Ovary (tissue), 10 donors: Measurements from ENCODE around the gene ETS1. TPM values are rescaled to one million over a fixed set of nuclear protein-coding genes. Genes with fewer than 3 reads are reported as not detected.

Source experiments
- DNase-seq, 5 donors: peaks; one replicate each; pipeline ENCODE4 v3.0.0-alpha.2; 2019 to 2020
- H3K27ac ChIP-seq, 2 donors: fragments of 200-600 bp; one replicate each; pipeline versions ENCODE4 v1.5.1 to v1.8.0; 2019 to 2022
- H3K27me3 ChIP-seq: fragments of 200-600 bp; one replicate; pipeline ENCODE4 v1.8.0; 2022
- H3K36me3 ChIP-seq: fragments of 200-600 bp; sonication (generic); one replicate; pipeline ENCODE4 v1.5.1; 2019
- H3K4me1 ChIP-seq: one replicate; pipeline ENCODE4 v1.8.1; 2013; ENCODE audit warnings: mild to moderate bottlenecking, moderate library complexity; ENCODE audit not compliant: insufficient read depth
- H3K4me3 ChIP-seq: fragments of 200-600 bp; sonication (generic); one replicate; pipeline ENCODE4 v1.5.1; 2017
- H3K9me3 ChIP-seq, 2 donors: fragments of 200-600 bp in 1 of 2; sonication (generic) in 1 of 2; one replicate each; pipeline versions ENCODE4 v1.5.1 to v1.8.1; 2013 to 2019; ENCODE audit warnings: mild to moderate bottlenecking in 1 of 2, moderate library complexity in 1 of 2
- EP300 ChIP-seq: sonication (generic); formaldehyde crosslinking; IDR thresholded peaks from one replicate; pipeline ENCODE4 v1.6.1; 2017; ENCODE audit warnings: antibody characterized with exemption
- POLR2A ChIP-seq: fragments of 450-650 bp; IDR thresholded peaks from one replicate; pipeline ENCODE4 v1.6.1; 2017; ENCODE audit warnings: antibody characterized with exemption, mild to moderate bottlenecking, moderate library complexity
- WGBS, 3 donors: extraction: QIAGEN DNeasy Blood & Tissue Kit in 1 of 3; methylation state at CpG; one replicate each; pipeline versions ENCODE4 v1.1.5 to v1.1.7; 2013 to 2017; 5-methylcytosine and 5-hydroxymethylcytosine counted together
- intact Hi-C, 4 donors: fragments of 100-400 bp; cut with DNase I; formaldehyde crosslinking; loops; one replicate each; pipeline versions ENCODE4 v1.11.0 to v1.15.1; 2022 to 2023
- long read RNA-seq, 3 donors: library from polyadenylated mRNA in 2 of 3; unstranded in 2 of 3; transcript quantifications; one replicate each; pipeline ENCODE4 v2.0.0 and lab custom pipeline, GENCODE V29; 2021 to 2026
- polyA plus RNA-seq, 2 donors: library from polyadenylated mRNA; stranded (reverse); fragments of 200-250 nt in 1 of 2; fragments of 350-450 nt in 1 of 2; fragmentation: Illumina TruSeq in 1 of 2; extraction: RNeasy Lipid Tissue Mini Kit (QIAGEN cat#74804) in 1 of 2; gene quantifications; one replicate each; pipeline ENCODE4 v1.2.3, GENCODE V29; 2013 to 2014
- total RNA-seq, 7 donors: library from RNA; depleted of rRNA in 2 of 7; stranded (reverse); fragments of >200 nt in 2 of 7; fragmentation: NEBNext Ultra II Directional in 3 of 7; extraction: Animal tissue kit (Norgen Biotek cat#: 25700) in 3 of 7; gene quantifications; one replicate each; pipeline versions ENCODE4 v1.1.0 to v1.2.4, GENCODE V29; 2016 to 2023
- TF ChIP-seq, protein P1 (sequence below), 3 donors: fragments of 450-650 bp in 2 of 3; fragments of 200-600 bp in 1 of 3; IDR thresholded peaks; one replicate each; pipeline versions ENCODE4 v1.5.1 to v1.8.0; 2016 to 2022; ENCODE audit warnings: antibody characterized with exemption in 3 of 3, mild to moderate bottlenecking in 1 of 3
- donor health status: DM: no; HTN: no; CAD: no; lungs with moderate emphysema.
- donor health status: DM: no; HTN: no; CAD: no.
- donor health status: Bipolar disorder and iron deficiency.
- donor health status: DM: yes; HTN: yes; CAD: no.
- donor health status: DM: no; HTN: no; CAD: no.
- donor health status: DM: yes; HTN: yes; CAD: no.

Gene ETS1, protein sequence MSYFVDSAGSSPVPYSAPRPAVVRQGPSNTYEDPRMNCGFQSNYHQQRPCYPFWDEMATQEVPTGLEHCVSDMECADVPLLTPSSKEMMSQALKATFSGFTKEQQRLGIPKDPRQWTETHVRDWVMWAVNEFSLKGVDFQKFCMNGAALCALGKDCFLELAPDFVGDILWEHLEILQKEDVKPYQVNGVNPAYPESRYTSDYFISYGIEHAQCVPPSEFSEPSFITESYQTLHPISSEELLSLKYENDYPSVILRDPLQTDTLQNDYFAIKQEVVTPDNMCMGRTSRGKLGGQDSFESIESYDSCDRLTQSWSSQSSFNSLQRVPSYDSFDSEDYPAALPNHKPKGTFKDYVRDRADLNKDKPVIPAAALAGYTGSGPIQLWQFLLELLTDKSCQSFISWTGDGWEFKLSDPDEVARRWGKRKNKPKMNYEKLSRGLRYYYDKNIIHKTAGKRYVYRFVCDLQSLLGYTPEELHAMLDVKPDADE
- total RNA-seq (10 to 100 TPM; 24.4 to 68.0 (median 40.4) TPM), polyA plus RNA-seq (10 to 100 TPM; 33.2 to 64.8 TPM)
- long read RNA-seq, donor 1, full-length matches to known transcripts: 2 of 5 reads
- long read RNA-seq, donor 1, partial matches to known transcripts: 0 of 5 reads
- long read RNA-seq, donor 1, other reads (novel, unspliced or antisense): 3 of 5 reads
- long read RNA-seq, donor 2, partial matches to known transcripts: 0 of 3 reads
- long read RNA-seq, donor 2, other reads (novel, unspliced or antisense): 0 of 3 reads
- long read RNA-seq, donor 3, transcript ETS1-201 (8 exons, 2,231 nt): major isoform, 10 of 14 reads
- long read RNA-seq, donor 3, partial matches to known transcripts: 1 of 14 reads
- long read RNA-seq, donor 3, other reads (novel, unspliced or antisense): 3 of 14 reads

DNA sequence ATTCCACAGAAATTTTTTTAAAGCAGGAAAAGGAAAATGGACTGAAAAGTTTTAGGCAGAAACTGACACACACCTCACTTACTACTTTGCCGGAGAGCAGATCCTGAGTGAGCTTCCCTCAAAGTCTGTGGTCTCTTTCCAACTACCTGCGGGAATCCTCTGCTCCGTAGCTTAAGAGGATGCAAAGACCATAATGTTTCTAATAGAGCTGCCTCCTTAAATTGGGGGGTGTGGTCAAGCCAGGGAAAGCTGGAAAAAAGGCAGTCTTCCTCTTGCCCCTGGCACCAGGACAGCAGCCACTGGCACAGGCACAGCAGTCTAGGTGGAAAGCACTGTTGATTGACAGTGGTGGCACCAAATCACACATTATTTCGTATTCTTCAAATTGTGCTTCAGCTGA is at the start of gene ETS1:
Gene ETS1 (minus strand): TSS at position 144 of the 400 bp plus-strand sequence. CDS start 14,428 bp downstream, outside the sequence.
- no peak for TF ChIP-seq EP300
- no peak for TF ChIP-seq POLR2A
- Histone ChIP-seq H3K27me3 (no peaks in the 10 kb centered on the region), H3K4me1 (peaks cover 4% of the 10 kb centered on the region), H3K9me3 (no peaks in the 10 kb centered on the region), H3K27ac (no peak within 1 kb of the TSS), H3K36me3 (no peaks in the 10 kb centered on the region), H3K4me3 (no peak within 1 kb of the TSS)
- DNase-seq: no peak
- 19 to 25% (median 19%) methylated on average over 4 of the region's 4 CpGs for WGBS, 3 donors
- intact Hi-C loops: no loop called here

DNA sequence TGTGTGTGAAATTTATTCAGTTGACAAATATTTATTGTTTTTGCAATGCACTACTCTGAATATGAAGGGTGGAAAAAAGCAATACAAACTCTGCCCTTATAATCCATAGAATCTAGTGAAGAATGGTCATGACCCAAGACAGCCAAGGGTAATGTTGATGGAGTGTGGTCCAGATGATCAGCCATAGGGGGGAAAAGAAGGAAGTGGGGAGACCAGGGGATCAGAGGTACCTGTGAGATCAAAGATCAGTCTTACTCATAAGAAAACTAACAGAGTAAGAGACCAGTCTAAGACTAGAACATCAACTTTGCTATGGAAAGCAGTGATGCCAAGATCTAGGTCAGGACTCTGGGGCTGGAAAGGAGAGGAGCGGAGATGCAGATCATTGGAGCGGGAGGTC is 47.0 kb upstream of the ETS1 start:
- Histone ChIP-seq H3K4me1 (no peaks in the 10 kb centered on the region), H3K4me3 (no peak overlapping the region), H3K36me3 (no peaks in the 10 kb centered on the region), H3K9me3 (no peaks in the 10 kb centered on the region), H3K27me3 (no peaks in the 10 kb centered on the region), H3K27ac (no peak overlapping the region)
- DNase-seq: no peak
- 94 to 98% (median 97%) methylated on average over 2 of the region's 2 CpGs for WGBS, 3 donors
- intact Hi-C loops: loop anchor here (5.0 to 10.0 kb wide), 4 partner anchors 188 to 462 kb away; no protein-coding TSS in a partner anchor
- TF ChIP-seq POLR2A (no peak), EP300 (no peak)
- TF ChIP-seq, protein P1, sequence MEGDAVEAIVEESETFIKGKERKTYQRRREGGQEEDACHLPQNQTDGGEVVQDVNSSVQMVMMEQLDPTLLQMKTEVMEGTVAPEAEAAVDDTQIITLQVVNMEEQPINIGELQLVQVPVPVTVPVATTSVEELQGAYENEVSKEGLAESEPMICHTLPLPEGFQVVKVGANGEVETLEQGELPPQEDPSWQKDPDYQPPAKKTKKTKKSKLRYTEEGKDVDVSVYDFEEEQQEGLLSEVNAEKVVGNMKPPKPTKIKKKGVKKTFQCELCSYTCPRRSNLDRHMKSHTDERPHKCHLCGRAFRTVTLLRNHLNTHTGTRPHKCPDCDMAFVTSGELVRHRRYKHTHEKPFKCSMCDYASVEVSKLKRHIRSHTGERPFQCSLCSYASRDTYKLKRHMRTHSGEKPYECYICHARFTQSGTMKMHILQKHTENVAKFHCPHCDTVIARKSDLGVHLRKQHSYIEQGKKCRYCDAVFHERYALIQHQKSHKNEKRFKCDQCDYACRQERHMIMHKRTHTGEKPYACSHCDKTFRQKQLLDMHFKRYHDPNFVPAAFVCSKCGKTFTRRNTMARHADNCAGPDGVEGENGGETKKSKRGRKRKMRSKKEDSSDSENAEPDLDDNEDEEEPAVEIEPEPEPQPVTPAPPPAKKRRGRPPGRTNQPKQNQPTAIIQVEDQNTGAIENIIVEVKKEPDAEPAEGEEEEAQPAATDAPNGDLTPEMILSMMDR (IDR thresholded peaks at IDR 0.05): no peak

DNA sequence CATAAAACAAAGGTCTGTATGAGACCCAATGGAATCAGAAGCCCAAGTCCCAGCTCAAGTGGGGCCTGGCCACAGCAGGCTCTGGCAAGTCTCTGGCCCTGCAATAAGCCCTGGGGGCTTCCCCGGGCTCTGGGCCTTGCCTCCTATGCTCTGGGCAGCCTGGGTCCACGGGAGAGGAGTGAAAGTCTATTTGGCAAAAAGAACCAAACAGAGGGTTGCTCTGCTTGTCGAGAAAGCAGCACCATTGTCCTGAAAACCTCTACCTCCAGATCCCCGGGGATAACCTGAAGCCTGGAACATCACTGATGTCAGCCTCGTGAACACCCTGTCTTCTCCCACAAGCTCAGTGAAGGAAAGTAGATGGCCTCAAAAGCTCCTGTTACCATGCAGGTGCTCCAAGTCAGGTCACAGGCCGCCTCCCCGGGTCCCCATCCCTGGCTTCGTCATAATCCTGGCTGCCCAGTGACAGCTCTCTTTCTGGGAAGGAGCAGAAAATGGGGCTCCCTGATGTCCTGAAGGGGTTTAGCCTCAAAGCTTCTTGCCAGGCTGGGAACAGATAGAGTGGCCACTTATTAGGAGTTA is 46.1 kb upstream of the ETS1 start:
- no peak for TF ChIP-seq EP300
- no peak for TF ChIP-seq POLR2A
- TF ChIP-seq, protein P1 (IDR thresholded peaks at IDR 0.05): no peak
- Histone ChIP-seq H3K4me1 (no peaks in the 10 kb centered on the region), H3K27ac (no peak overlapping the region), H3K9me3 (no peaks in the 10 kb centered on the region), H3K27me3 (no peaks in the 10 kb centered on the region), H3K4me3 (no peak overlapping the region), H3K36me3 (no peaks in the 10 kb centered on the region)
- no peak for DNase-seq
- intact Hi-C loops: loop anchor here (5.0 to 10.0 kb wide), 4 partner anchors 189 to 461 kb away; no protein-coding TSS in a partner anchor
- WGBS, 3 donors: 70 to 86% (median 71%) methylated on average over 8 of the region's 8 CpGs

DNA sequence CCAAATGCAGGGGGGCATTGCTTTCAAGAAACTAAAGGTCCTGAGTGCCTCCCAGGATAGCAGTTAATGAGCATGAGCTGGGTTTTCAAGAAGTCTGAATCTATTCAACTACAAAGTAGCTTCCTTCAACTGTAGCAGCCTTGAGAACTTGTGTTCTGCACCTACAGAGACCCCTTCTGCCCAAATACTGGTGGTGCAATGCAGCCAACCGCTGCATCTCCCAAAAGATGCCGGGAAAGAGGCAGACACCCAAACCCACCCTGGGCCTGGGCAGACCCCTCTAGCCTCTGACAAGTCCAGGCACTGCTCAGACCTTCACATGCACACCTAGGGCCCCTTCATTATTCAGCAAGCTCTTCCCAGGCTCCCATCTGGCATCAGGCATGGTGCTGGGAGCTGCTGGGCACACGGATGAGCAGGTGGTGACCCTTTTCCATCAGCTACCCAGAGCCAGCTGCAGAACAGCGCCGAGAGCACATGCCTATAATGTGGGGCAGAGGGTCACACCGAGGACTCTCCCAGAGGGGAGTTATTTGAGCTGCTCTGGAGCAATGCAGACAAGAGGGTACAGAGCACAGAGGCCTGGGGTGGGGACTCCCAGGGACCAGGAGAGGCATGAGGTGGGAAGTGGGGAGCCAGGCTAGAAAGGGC is 44.9 kb upstream of the ETS1 start:
- no peaks in the 10 kb centered on the region for H3K36me3 ChIP-seq

More for the DNA sequence above, 44.9 kb upstream of the ETS1 start:
- no peak overlapping the region for H3K27ac ChIP-seq
- H3K4me1 ChIP-seq: no peaks in the 10 kb centered on the region
- 23 to 42% (median 28%) methylated on average over 6 of the region's 6 CpGs for WGBS, 3 donors
- no peak overlapping the region for H3K4me3 ChIP-seq
- DNase-seq: peak; percentile 28 to 62 (median 48)
- no peak for TF ChIP-seq EP300
- TF ChIP-seq, protein P1 (IDR thresholded peaks at IDR 0.05): peak; percentile 41 to 53 (median 43)
- intact Hi-C loops: loop anchor here (5.0 to 10.0 kb wide), 4 partner anchors 190 to 460 kb away; no protein-coding TSS in a partner anchor
- H3K27me3 ChIP-seq: no peaks in the 10 kb centered on the region
- no peaks in the 10 kb centered on the region for H3K9me3 ChIP-seq
